HepG2 (cell line): ENCODE measurements around the gene ARL6IP4. TPM values are rescaled to one million over a fixed set of nuclear protein-coding genes. Genes with fewer than 3 reads are reported as not detected.
A peak's percentile ranks its signal among the peaks of the same experiment; 100 is the strongest.

Experiments used
- AGO2 ChIP-seq: fragments of 200-400 bp; formaldehyde crosslinking; optimal IDR thresholded peaks from 2 replicates; pipeline ENCODE3; 2017; ENCODE audit warnings: mild to moderate bottlenecking, low read depth, low read length, moderate library complexity
- ATF2 ChIP-seq: sonication (generic); formaldehyde crosslinking; IDR thresholded peaks from 2 replicates; pipeline ENCODE4 v1.4.0; 2020; ENCODE audit warnings: missing genetic modification reagents
- CAMTA2 ChIP-seq: sonication (generic); formaldehyde crosslinking; IDR thresholded peaks from 2 replicates; pipeline ENCODE4 v1.4.0; 2020; ENCODE audit warnings: mild to moderate bottlenecking, missing genetic modification reagents, borderline replicate concordance
- DPF2 ChIP-seq: sonication (generic); formaldehyde crosslinking; IDR thresholded peaks from 2 replicates; pipeline ENCODE4 v1.4.0; 2020; ENCODE audit warnings: mild to moderate bottlenecking, low read depth, missing genetic modification reagents, borderline replicate concordance
- FLYWCH1 ChIP-seq: sonication (generic); formaldehyde crosslinking; IDR thresholded peaks from 2 replicates; pipeline ENCODE4 v1.8.1; 2023; ENCODE audit warnings: mild to moderate bottlenecking, missing genetic modification reagents
- FOXC1 ChIP-seq: sonication (generic); formaldehyde crosslinking; IDR thresholded peaks from 2 replicates; pipeline ENCODE4 v1.8.0; 2022; ENCODE audit warnings: mild to moderate bottlenecking, missing genetic modification reagents, borderline replicate concordance
- GABPB1 ChIP-seq: IDR thresholded peaks from 2 replicates; pipeline ENCODE4 v1.6.1; 2016; ENCODE audit warnings: mild to moderate bottlenecking, missing genetic modification reagents, moderate library complexity, missing compliant biosample characterization
- PAWR ChIP-seq: sonication (generic); formaldehyde crosslinking; IDR thresholded peaks from 2 replicates; pipeline ENCODE4 v1.4.0; 2020; ENCODE audit warnings: missing genetic modification reagents, mild to moderate bottlenecking, borderline replicate concordance
- PHF20 ChIP-seq: sonication (generic); formaldehyde crosslinking; IDR thresholded peaks from 2 replicates; pipeline ENCODE4 v1.5.0; 2020; ENCODE audit warnings: mild to moderate bottlenecking, missing genetic modification reagents
- PHF21A ChIP-seq: sonication (generic); formaldehyde crosslinking; IDR thresholded peaks from 2 replicates; pipeline ENCODE4 v1.5.0; 2020; ENCODE audit warnings: mild to moderate bottlenecking, missing genetic modification reagents
- PHF8 ChIP-seq: sonication (generic); formaldehyde crosslinking; IDR thresholded peaks from 2 replicates; pipeline ENCODE4 v1.5.0; 2020; ENCODE audit warnings: missing genetic modification reagents
- RBFOX2 ChIP-seq: fragments of 200-400 bp; formaldehyde crosslinking; IDR thresholded peaks from 2 replicates; pipeline ENCODE4 v1.6.1; 2017; ENCODE audit warnings: low read depth, mild to moderate bottlenecking, low read length
- RNF2 ChIP-seq: fragments of 450-650 bp; conservative IDR thresholded peaks from 2 replicates; pipeline ENCODE4 v1.6.1; 2016; ENCODE audit warnings: low read depth
- SNRNP70 ChIP-seq: fragments of 200-400 bp; formaldehyde crosslinking; IDR thresholded peaks from 2 replicates; pipeline ENCODE4 v1.6.1; 2017; ENCODE audit warnings: mild to moderate bottlenecking, low read depth, low read length, moderate library complexity
- ZNF143 ChIP-seq: sonication (generic); formaldehyde crosslinking; IDR thresholded peaks from 2 replicates; pipeline ENCODE4 v1.4.0; 2020; ENCODE audit warnings: missing genetic modification reagents
- ZNF451 ChIP-seq: sonication (generic); formaldehyde crosslinking; IDR thresholded peaks from 2 replicates; pipeline ENCODE4 v1.5.0; 2020; ENCODE audit warnings: mild to moderate bottlenecking, missing genetic modification reagents
- ZNF563 ChIP-seq: sonication (generic); formaldehyde crosslinking; IDR thresholded peaks from 2 replicates; pipeline ENCODE4 v1.8.0; 2022; ENCODE audit warnings: mild to moderate bottlenecking, moderate library complexity, missing genetic modification reagents
- ZNF570 ChIP-seq: sonication (generic); formaldehyde crosslinking; IDR thresholded peaks from 2 replicates; pipeline ENCODE4 v1.4.0; 2020; ENCODE audit warnings: mild to moderate bottlenecking, missing genetic modification reagents, borderline replicate concordance
- ZNF577 ChIP-seq: sonication (generic); formaldehyde crosslinking; IDR thresholded peaks from 2 replicates; pipeline ENCODE4 v1.4.0; 2020; ENCODE audit warnings: mild to moderate bottlenecking, low read depth, missing genetic modification reagents, borderline replicate concordance
- ZNF713 ChIP-seq: sonication (generic); formaldehyde crosslinking; IDR thresholded peaks from 2 replicates; pipeline ENCODE4 v1.4.0; 2020; ENCODE audit warnings: mild to moderate bottlenecking, missing genetic modification reagents
- polyA plus RNA-seq, 8 experiments: library from polyadenylated mRNA; depleted of rRNA in 3 of 8; stranded (reverse) in 7 of 8; unstranded in 1 of 8; fragments of >200 nt; fragmentation: Illumina TruSeq in 4 of 8; extraction: Trizol in 4 of 8; gene quantifications; 2 replicates each; pipeline versions ENCODE4 v1.2.1 to v1.2.3, GENCODE V29; 2011 to 2016; ENCODE audit warnings: low read depth in 4 of 8, missing spikeins in 1 of 8, mixed read lengths in 1 of 8; ENCODE audit not compliant: insufficient read depth in 1 of 8
- total RNA-seq, 5 experiments: library from RNA; depleted of rRNA; stranded (reverse); fragments of >200 nt; fragmentation: Illumina TruSeq; extraction: Trizol; gene quantifications; 2 replicates each; pipeline ENCODE4 v1.2.3, GENCODE V29; 2016; ENCODE audit warnings: low read depth in 1 of 5
- TF ChIP-seq, protein P1 (sequence below): sonication (generic); formaldehyde crosslinking; conservative IDR thresholded peaks from 2 replicates; pipeline ENCODE4 v1.4.0; 2020; ENCODE audit warnings: missing genetic modification reagents
- TF ChIP-seq, protein P2 (sequence below): sonication (generic); formaldehyde crosslinking; IDR thresholded peaks from 2 replicates; pipeline ENCODE4 v1.8.0; 2022; ENCODE audit warnings: low read depth, missing genetic modification reagents
- TF ChIP-seq, protein P3 (sequence below): sonication (generic); formaldehyde crosslinking; IDR thresholded peaks from 2 replicates; pipeline ENCODE4 v1.4.0; 2020; ENCODE audit warnings: missing genetic modification reagents
- TF ChIP-seq, protein P4 (sequence below): sonication (generic); formaldehyde crosslinking; IDR thresholded peaks from 2 replicates; pipeline ENCODE4 v1.8.1; 2023; ENCODE audit warnings: missing genetic modification reagents, inconsistent platforms, borderline replicate concordance

The ARL6IP4 gene
- total and polyA plus RNA-seq, 2 of the 13 experiments (the other 11 are each of a cell fraction or from before 2014, with no cell fraction given) = 155 to 220 TPM

DNA sequence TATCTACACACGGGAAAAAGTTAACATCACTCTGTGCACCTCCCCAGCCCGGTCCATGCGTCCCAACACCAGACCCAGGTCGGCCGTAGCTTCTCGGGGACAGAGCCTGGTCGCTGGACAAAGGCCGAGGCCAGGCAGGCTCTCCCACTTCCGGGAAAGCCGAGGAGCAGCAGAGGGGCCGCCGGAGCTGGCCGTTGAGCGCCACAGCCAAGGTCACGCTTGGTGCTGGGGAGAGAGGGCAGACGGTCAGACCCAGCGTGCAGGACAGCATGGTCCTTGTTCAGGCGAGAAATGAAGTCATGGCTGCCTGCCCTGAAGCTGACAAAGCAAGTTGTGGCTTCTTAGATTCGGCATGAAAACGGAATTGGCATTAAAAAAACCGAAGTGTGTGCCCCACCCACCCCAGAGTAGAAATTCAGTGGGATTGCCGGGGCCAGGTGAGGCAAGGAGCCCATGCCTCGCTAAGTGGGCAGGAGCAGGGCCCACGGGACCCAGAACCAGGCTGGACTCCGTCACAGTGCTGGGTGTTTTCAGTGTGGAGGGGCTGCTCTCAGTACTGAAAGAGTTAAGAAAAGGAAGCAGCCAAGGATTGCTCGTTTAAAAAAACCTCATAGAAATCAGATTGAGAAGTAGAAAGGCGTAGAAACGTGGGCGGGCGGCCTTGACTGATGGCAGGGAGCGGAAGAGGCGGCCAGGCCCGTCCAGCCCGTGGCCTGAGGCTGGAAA is 4.3 kb downstream of the ARL6IP4 start (continued):
- TF ChIP-seq, protein P1, sequence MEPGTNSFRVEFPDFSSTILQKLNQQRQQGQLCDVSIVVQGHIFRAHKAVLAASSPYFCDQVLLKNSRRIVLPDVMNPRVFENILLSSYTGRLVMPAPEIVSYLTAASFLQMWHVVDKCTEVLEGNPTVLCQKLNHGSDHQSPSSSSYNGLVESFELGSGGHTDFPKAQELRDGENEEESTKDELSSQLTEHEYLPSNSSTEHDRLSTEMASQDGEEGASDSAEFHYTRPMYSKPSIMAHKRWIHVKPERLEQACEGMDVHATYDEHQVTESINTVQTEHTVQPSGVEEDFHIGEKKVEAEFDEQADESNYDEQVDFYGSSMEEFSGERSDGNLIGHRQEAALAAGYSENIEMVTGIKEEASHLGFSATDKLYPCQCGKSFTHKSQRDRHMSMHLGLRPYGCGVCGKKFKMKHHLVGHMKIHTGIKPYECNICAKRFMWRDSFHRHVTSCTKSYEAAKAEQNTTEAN = peak; percentile 56; the same call in 1 of the 2 replicates
- no peak for TF ChIP-seq DPF2 (CRISPR knock-in tag)
- no peak for TF ChIP-seq ZNF577 (CRISPR knock-in tag)
- TF ChIP-seq, protein P2, sequence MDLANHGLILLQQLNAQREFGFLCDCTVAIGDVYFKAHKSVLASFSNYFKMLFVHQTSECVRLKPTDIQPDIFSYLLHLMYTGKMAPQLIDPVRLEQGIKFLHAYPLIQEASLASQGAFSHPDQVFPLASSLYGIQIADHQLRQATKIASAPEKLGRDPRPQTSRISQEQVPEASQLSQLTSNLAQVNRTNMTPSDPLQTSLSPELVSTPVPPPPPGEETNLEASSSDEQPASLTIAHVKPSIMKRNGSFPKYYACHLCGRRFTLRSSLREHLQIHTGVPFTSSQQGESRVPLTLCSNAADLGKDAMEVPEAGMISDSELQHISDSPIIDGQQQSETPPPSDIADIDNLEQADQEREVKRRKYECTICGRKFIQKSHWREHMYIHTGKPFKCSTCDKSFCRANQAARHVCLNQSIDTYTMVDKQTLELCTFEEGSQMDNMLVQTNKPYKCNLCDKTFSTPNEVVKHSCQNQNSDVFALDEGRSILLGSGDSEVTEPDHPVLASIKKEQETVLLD (CRISPR knock-in tag) = no peak
- peak; percentile 46; the same call in 1 of the 2 replicates for TF ChIP-seq ZNF563 (CRISPR knock-in tag)
- peak; percentile 74; the same call in 1 of the 2 replicates for TF ChIP-seq FOXC1 (CRISPR knock-in tag)
- TF ChIP-seq PHF8 = peak; percentile 64
- no peak for TF ChIP-seq CAMTA2 (CRISPR knock-in tag)
- TF ChIP-seq ATF2 (CRISPR knock-in tag) = 0 out of 2 replicates have a peak, but pooled peaks have one; percentile 42
- no peak for TF ChIP-seq SNRNP70
- peak; percentile 80 for TF ChIP-seq RBFOX2
- TF ChIP-seq ZNF143 (CRISPR knock-in tag) = 0 out of 2 replicates have a peak, but pooled peaks have one; percentile 18
- peak; percentile 85 for TF ChIP-seq PHF21A (CRISPR knock-in tag)
- peak; percentile 61 for TF ChIP-seq AGO2
- 0 out of 2 replicates have a peak, but pooled peaks have one; percentile 56 for TF ChIP-seq ZNF713 (CRISPR knock-in tag)
- TF ChIP-seq ZNF570 (CRISPR knock-in tag) = no peak
- 0 out of 2 replicates have a peak, but pooled peaks have one; percentile 34 for TF ChIP-seq FLYWCH1 (CRISPR knock-in tag)
- no peak for TF ChIP-seq PAWR (CRISPR knock-in tag)
- peak; percentile 71 for TF ChIP-seq PHF20 (CRISPR knock-in tag)
- TF ChIP-seq GABPB1 (CRISPR knock-in tag) = peak; percentile 91
- TF ChIP-seq, protein P3, sequence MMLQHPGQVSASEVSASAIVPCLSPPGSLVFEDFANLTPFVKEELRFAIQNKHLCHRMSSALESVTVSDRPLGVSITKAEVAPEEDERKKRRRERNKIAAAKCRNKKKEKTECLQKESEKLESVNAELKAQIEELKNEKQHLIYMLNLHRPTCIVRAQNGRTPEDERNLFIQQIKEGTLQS (CRISPR knock-in tag) = peak; percentile 37; the same call in 1 of the 2 replicates
- TF ChIP-seq RNF2 = 0 out of 2 replicates have a peak, but pooled peaks have one; percentile 29
- TF ChIP-seq, protein P4, sequence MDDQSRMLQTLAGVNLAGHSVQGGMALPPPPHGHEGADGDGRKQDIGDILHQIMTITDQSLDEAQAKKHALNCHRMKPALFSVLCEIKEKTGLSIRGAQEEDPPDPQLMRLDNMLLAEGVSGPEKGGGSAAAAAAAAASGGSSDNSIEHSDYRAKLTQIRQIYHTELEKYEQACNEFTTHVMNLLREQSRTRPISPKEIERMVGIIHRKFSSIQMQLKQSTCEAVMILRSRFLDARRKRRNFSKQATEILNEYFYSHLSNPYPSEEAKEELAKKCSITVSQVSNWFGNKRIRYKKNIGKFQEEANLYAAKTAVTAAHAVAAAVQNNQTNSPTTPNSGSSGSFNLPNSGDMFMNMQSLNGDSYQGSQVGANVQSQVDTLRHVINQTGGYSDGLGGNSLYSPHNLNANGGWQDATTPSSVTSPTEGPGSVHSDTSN = no peak
- 0 out of 2 replicates have a peak, but pooled peaks have one; percentile 53 for TF ChIP-seq ZNF451
